ENCODE measurements around the gene ORC4.

GRCh38 chr2:148058641-148059040 lies 38.1 kb upstream of the ORC4 start:
- TF ChIP-seq, protein P1, sequence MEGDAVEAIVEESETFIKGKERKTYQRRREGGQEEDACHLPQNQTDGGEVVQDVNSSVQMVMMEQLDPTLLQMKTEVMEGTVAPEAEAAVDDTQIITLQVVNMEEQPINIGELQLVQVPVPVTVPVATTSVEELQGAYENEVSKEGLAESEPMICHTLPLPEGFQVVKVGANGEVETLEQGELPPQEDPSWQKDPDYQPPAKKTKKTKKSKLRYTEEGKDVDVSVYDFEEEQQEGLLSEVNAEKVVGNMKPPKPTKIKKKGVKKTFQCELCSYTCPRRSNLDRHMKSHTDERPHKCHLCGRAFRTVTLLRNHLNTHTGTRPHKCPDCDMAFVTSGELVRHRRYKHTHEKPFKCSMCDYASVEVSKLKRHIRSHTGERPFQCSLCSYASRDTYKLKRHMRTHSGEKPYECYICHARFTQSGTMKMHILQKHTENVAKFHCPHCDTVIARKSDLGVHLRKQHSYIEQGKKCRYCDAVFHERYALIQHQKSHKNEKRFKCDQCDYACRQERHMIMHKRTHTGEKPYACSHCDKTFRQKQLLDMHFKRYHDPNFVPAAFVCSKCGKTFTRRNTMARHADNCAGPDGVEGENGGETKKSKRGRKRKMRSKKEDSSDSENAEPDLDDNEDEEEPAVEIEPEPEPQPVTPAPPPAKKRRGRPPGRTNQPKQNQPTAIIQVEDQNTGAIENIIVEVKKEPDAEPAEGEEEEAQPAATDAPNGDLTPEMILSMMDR (conservative IDR thresholded peaks at IDR 0.05 in 1 of 2, IDR thresholded peaks at IDR 0.05 in 1 of 2; ENCODE audit: extremely low read depth in 1 of 2, insufficient read depth in 1 of 2, low read depth in 1 of 2, low read length in 2 of 2): no peak
- TF ChIP-seq EZH2 (IDR thresholded peaks at IDR 0.05; ENCODE audit: borderline replicate concordance, low read length): no peak

Measured in mammary epithelial cell (primary cell).